ENCODE data around the gene PSAT1. TPM values are rescaled to one million over a fixed set of nuclear protein-coding genes. Genes with fewer than 3 reads are reported as not detected.

Gene PSAT1
- polyA plus RNA-seq, 3 donors = 0.05 to 4.7 (median 0.11) TPM

GRCh38 chr9:78307360-78307759 is 10.4 kb downstream of the PSAT1 start:
- WGBS (ENCODE audit: insufficient coverage) = no CpG with 5 or more reads among the region's 2 CpGs
- Mint-ChIP-seq H3K9me3 (peaks cover 0 to 3% (median 0%) of the 10 kb centered on the region in 7 donors), H3K27ac (no peak overlapping the region), H3K4me1 (peaks cover 24% of the 10 kb centered on the region), H3K36me3 (peaks cover 8 to 15% of the 10 kb centered on the region in 2 donors), H3K27me3 (ENCODE audit: low read depth in 3 of 3) (peaks cover 0 to under 1% (median 0%) of the 10 kb centered on the region in 3 donors), H3K4me3 (no peak overlapping the region)
- no peak overlapping the region for H2AFZ ChIP-seq (ENCODE audit: insufficient read depth, low read depth, low read length, poor library complexity, severe bottlenecking)
- no peak overlapping the region for H3K4me2 ChIP-seq (replicated peaks; ENCODE audit: extremely low read depth, low read length, poor library complexity, severe bottlenecking)
- no peaks in the 10 kb centered on the region for H3K9me3 ChIP-seq (replicated peaks in 1 of 2; ENCODE audit: control insufficient read depth in 1 of 2, insufficient read depth in 1 of 2, low read length in 2 of 2)
- H3K36me3 ChIP-seq (replicated peaks in 1 of 2; ENCODE audit: control insufficient read depth in 1 of 2, insufficient read depth in 2 of 2, low read length in 2 of 2) = no peaks in the 10 kb centered on the region
- H3K4me3 ChIP-seq (replicated peaks in 1 of 3; ENCODE audit: low read depth in 2 of 3, low read length in 3 of 3) = no peak overlapping the region
- no peak for DNase-seq
- H4K20me1 ChIP-seq (ENCODE audit: insufficient read depth, low read length) = no peaks in the 10 kb centered on the region
- H3K4me1 ChIP-seq (ENCODE audit: control insufficient read depth in 1 of 2, insufficient read depth in 2 of 2, low read length in 2 of 2) = peaks cover 5 to 7% of the 10 kb centered on the region in 2 donors
- TF ChIP-seq, protein P1, sequence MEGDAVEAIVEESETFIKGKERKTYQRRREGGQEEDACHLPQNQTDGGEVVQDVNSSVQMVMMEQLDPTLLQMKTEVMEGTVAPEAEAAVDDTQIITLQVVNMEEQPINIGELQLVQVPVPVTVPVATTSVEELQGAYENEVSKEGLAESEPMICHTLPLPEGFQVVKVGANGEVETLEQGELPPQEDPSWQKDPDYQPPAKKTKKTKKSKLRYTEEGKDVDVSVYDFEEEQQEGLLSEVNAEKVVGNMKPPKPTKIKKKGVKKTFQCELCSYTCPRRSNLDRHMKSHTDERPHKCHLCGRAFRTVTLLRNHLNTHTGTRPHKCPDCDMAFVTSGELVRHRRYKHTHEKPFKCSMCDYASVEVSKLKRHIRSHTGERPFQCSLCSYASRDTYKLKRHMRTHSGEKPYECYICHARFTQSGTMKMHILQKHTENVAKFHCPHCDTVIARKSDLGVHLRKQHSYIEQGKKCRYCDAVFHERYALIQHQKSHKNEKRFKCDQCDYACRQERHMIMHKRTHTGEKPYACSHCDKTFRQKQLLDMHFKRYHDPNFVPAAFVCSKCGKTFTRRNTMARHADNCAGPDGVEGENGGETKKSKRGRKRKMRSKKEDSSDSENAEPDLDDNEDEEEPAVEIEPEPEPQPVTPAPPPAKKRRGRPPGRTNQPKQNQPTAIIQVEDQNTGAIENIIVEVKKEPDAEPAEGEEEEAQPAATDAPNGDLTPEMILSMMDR (IDR thresholded peaks at IDR 0.05) = no peak
- H3K79me2 ChIP-seq (ENCODE audit: insufficient read depth, low read length) = no peaks in the 10 kb centered on the region
- H3K27ac ChIP-seq (ENCODE audit: low read depth in 1 of 2, low read length in 2 of 2) = no peak overlapping the region
- intact Hi-C loops (cut with micrococcal nuclease) = no loop called here
- no peaks in the 10 kb centered on the region for H3K27me3 ChIP-seq (ENCODE audit: control insufficient read depth in 2 of 2, insufficient read depth in 2 of 2, low read length in 2 of 2)
- no peak overlapping the region for H3K9ac ChIP-seq (ENCODE audit: insufficient read depth, low read length, poor library complexity, severe bottlenecking)

DNA sequence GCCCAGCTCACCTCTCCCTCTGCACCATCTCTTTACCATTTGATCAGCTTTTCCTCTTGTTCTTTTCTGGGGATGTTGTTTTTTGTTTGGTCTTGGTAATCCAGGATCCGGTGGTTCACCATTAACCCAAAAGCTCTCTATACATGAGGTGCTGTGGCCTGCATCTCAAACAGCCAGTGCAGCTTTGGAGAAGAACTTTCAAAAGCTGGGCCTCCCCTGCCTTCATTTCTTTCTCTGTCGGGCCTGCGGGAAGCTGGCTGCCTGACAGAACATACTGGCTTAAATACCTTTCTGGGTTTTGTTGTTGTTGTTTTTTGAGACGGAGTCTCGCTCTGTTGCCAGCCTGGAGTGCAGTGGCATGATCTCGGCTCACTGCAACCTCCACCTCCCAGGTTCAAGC is 12.1 kb downstream of the PSAT1 start:
- Histone ChIP-seq H3K36me3 (replicated peaks in 1 of 2; ENCODE audit: control insufficient read depth in 1 of 2, insufficient read depth in 2 of 2, low read length in 2 of 2) (no peaks in the 10 kb centered on the region), H3K27me3 (ENCODE audit: control insufficient read depth in 2 of 2, insufficient read depth in 2 of 2, low read length in 2 of 2) (no peaks in the 10 kb centered on the region), H3K79me2 (ENCODE audit: insufficient read depth, low read length) (no peaks in the 10 kb centered on the region), H3K4me2 (replicated peaks; ENCODE audit: extremely low read depth, low read length, poor library complexity, severe bottlenecking) (no peak overlapping the region), H3K27ac (ENCODE audit: low read depth in 1 of 2, low read length in 2 of 2) (no peak overlapping the region), H3K9me3 (replicated peaks in 1 of 2; ENCODE audit: control insufficient read depth in 1 of 2, insufficient read depth in 1 of 2, low read length in 2 of 2) (no peaks in the 10 kb centered on the region), H3K9ac (ENCODE audit: insufficient read depth, low read length, poor library complexity, severe bottlenecking) (no peak overlapping the region), H3K4me1 (ENCODE audit: control insufficient read depth in 1 of 2, insufficient read depth in 2 of 2, low read length in 2 of 2) (peaks cover 3 to 5% of the 10 kb centered on the region in 2 donors), H3K4me3 (replicated peaks in 1 of 3; ENCODE audit: low read depth in 2 of 3, low read length in 3 of 3) (no peak overlapping the region), H2AFZ (ENCODE audit: insufficient read depth, low read depth, low read length, poor library complexity, severe bottlenecking) (no peak overlapping the region), H4K20me1 (ENCODE audit: insufficient read depth, low read length) (no peaks in the 10 kb centered on the region)
- peaks cover 8 to 15% of the 10 kb centered on the region in 2 donors for H3K36me3 Mint-ChIP-seq
- H3K4me3 Mint-ChIP-seq = no peak overlapping the region
- no peak for DNase-seq
- WGBS (ENCODE audit: insufficient coverage) = 100% methylated on average over 2 of the region's 6 CpGs
- intact Hi-C loops (cut with micrococcal nuclease) = no loop called here
- no peaks in the 10 kb centered on the region for H3K27me3 Mint-ChIP-seq (ENCODE audit: low read depth in 3 of 3)
- no peak overlapping the region for H3K27ac Mint-ChIP-seq
- H3K4me1 Mint-ChIP-seq = peaks cover 14% of the 10 kb centered on the region
- peaks cover 0 to 3% (median 0%) of the 10 kb centered on the region in 7 donors for H3K9me3 Mint-ChIP-seq
- TF ChIP-seq, protein P1 (IDR thresholded peaks at IDR 0.05) = no peak

Data from CD14-positive monocyte (primary cell).